ENCODE measurements around the gene CHAF1B. TPM values are rescaled to one million over a fixed set of nuclear protein-coding genes. Genes with fewer than 3 reads are reported as not detected.

Gene CHAF1B
- total and polyA plus RNA-seq, 2 of the 8 experiments (the other 6 are each of a cell fraction or from before 2014, with no cell fraction given): 11.8 to 23.1 TPM

DNA sequence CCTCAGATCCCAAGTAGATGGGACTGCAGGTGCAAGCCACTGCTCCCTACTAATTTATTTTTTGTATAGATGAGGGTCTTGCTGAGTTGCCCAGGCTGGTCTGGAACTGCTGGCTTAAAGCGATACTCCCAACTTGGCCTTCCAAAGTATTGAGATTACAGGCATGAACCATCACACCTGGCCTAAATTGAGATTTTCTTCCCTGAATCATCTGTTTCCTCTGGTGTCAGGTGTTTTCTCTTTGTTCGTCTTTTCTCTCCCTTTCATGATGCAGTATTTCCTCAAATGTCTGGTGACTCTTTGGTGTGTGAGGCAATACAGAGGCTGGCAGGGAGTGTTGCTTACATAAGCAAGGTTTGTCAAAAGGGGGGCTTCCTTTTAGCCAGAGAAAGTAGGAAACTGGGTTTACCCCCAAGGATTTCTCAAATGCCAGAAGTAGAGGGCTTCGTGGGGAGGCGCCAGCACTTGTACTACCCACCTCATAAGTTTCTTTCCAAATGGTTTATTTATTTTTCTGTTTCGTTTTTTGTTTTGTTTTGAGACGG lies 67.2 kb downstream of the CHAF1B start:
- DNase-seq (ENCODE audit: low read depth in 1 of 2, low spot score in 2 of 2): no peak
- ChIA-PET CTCF (ENCODE audit: partially characterized antibody) (no interaction called here), POLR2A (ENCODE audit: partially characterized antibody) (no interaction called here)
- Histone ChIP-seq H2BK120ac (replicated peaks; ENCODE audit: low read depth, low read length) (no peak overlapping the region), H4K5ac (ENCODE audit: insufficient read length, low read depth, low read length) (no peak overlapping the region), H2BK12ac (ENCODE audit: low read depth, low read length) (no peak overlapping the region), H3K79me1 (ENCODE audit: low read depth, low read length) (no peaks in the 10 kb centered on the region), H3K23me2 (ENCODE audit: low read depth, low read length) (no peaks in the 10 kb centered on the region), H3K36me3 (ENCODE audit: control insufficient read depth in 2 of 4, insufficient read depth in 4 of 4, low read length in 3 of 4) (no peaks in the 10 kb centered on the region), H3K27ac (ENCODE audit: low read depth, low read length) (no peak overlapping the region), H3K23ac (ENCODE audit: insufficient read length) (no peak overlapping the region), H2AK5ac (ENCODE audit: low read depth, low read length) (no peak overlapping the region), H2BK15ac (ENCODE audit: low read length) (no peak overlapping the region), H3K14ac (ENCODE audit: insufficient read length) (no peak overlapping the region), H3K9me3 (ENCODE audit: insufficient read depth in 2 of 2, low read depth in 1 of 2, low read length in 1 of 2) (no peaks in the 10 kb centered on the region), H4K20me1 (replicated peaks in 1 of 2; ENCODE audit: control insufficient read depth in 1 of 2, insufficient read depth in 2 of 2, low read length in 2 of 2) (no peaks in the 10 kb centered on the region), H2BK20ac (ENCODE audit: low read length) (no peak overlapping the region), H3K4me2 (ENCODE audit: insufficient read depth in 1 of 2, low read depth in 2 of 2, low read length in 2 of 2) (no peak overlapping the region), H3K9ac (replicated peaks in 1 of 4; ENCODE audit: extremely low read depth in 1 of 4, low read depth in 3 of 4, low read length in 3 of 4) (no peak overlapping the region), H2BK5ac (ENCODE audit: low read depth, low read length) (no peak overlapping the region), H3K4me1 (replicated peaks in 1 of 4; ENCODE audit: control insufficient read depth in 3 of 4, insufficient read depth in 4 of 4, low read length in 3 of 4) (peaks cover 0 to 7% (median 3%) of the 10 kb centered on the region in 4 experiments; a peak in 4 of 7 replicates), H3K4me3 (ENCODE audit: extremely low read depth in 1 of 4, insufficient read depth in 2 of 4, low read depth in 3 of 4, low read length in 4 of 4) (no peak overlapping the region), H3K18ac (ENCODE audit: extremely low read depth, low read length) (no peak overlapping the region), H3K79me2 (ENCODE audit: control insufficient read depth in 1 of 2, insufficient read depth in 2 of 2, low read length in 2 of 2) (no peaks in the 10 kb centered on the region), H3K27me3 (replicated peaks in 1 of 4; ENCODE audit: control insufficient read depth in 3 of 4, extremely low read depth in 1 of 4, insufficient read depth in 3 of 4, low read length in 3 of 4) (no peaks in the 10 kb centered on the region), H4K91ac (replicated peaks; ENCODE audit: insufficient read length, low read length) (no peak overlapping the region), H2AFZ (ENCODE audit: low read length) (no peak overlapping the region), H3K56ac (replicated peaks; ENCODE audit: insufficient read length, low read depth, low read length) (no peak overlapping the region), H3K4ac (replicated peaks; ENCODE audit: insufficient read length, low read depth, low read length) (no peak overlapping the region), H4K8ac (ENCODE audit: extremely low read depth, insufficient read depth, low read length) (no peak overlapping the region)
- FAIRE-seq: no peak
- WGBS, 2 experiments (ENCODE audit: extremely low coverage in 1 of 2, insufficient coverage in 1 of 2, insufficient read length in 1 of 2, insufficient replicate concordance in 2 of 2, low coverage in 1 of 2, low lambda C conversion rate in 2 of 2, missing lambda C conversion rate in 1 of 2): 80% methylated on average over 6 of the region's 6 CpGs; no CpG with 5 or more reads in 1 of the 2 experiments

Data from H1 (cell line).